H9 (cell line): ENCODE data around the gene LRRC63. TPM values are rescaled to one million over a fixed set of nuclear protein-coding genes. Genes with fewer than 3 reads are reported as not detected.

Experiments
- DNase-seq: peaks from one replicate; pipeline ENCODE4 v3.0.0-alpha.2; 2017
- H2AFZ ChIP-seq: one replicate; pipeline ENCODE4 v1.6.1; 2013; ENCODE audit warnings: mild to moderate bottlenecking, low read length, control low read depth, moderate library complexity
- H2AK5ac ChIP-seq: 2 replicates; pipeline ENCODE4 v1.6.1; 2013; ENCODE audit warnings: low read length, control low read depth, mixed read lengths; ENCODE audit not compliant: insufficient read length
- H2BK120ac ChIP-seq: one replicate; pipeline ENCODE4 v1.6.1; 2013; ENCODE audit warnings: low read depth, mild to moderate bottlenecking, low read length, control low read depth, inconsistent platforms; ENCODE audit not compliant: poor library complexity, severe bottlenecking
- H2BK12ac ChIP-seq: 2 replicates; pipeline ENCODE4 v1.6.1; 2013; ENCODE audit warnings: low read length, control low read depth, mixed read lengths, low read depth; ENCODE audit not compliant: insufficient read length
- H2BK15ac ChIP-seq: 2 replicates; pipeline ENCODE4 v1.6.1; 2013; ENCODE audit warnings: low read depth, low read length, control low read depth
- H2BK20ac ChIP-seq: one replicate; pipeline ENCODE4 v1.6.1; 2013; ENCODE audit warnings: low read depth, mild to moderate bottlenecking, low read length, control low read depth, inconsistent platforms; ENCODE audit not compliant: poor library complexity, severe bottlenecking
- H2BK5ac ChIP-seq: 2 replicates; pipeline ENCODE4 v1.6.1; 2013; ENCODE audit warnings: low read length, control low read depth, mixed read lengths; ENCODE audit not compliant: insufficient read length
- H3K14ac ChIP-seq: 2 replicates; pipeline ENCODE4 v1.6.1; 2013; ENCODE audit warnings: low read length, control low read depth; ENCODE audit not compliant: insufficient read depth
- H3K18ac ChIP-seq: 2 replicates; pipeline ENCODE4 v1.6.1; 2013; ENCODE audit warnings: low read depth, mild to moderate bottlenecking, mixed read lengths, low read length, control low read depth; ENCODE audit not compliant: insufficient read length
- H3K23ac ChIP-seq: 2 replicates; pipeline ENCODE4 v1.6.1; 2013; ENCODE audit warnings: low read length, control low read depth, mixed read lengths, low read depth; ENCODE audit not compliant: insufficient read length
- H3K23me2 ChIP-seq: 2 replicates; pipeline ENCODE4 v1.6.1; 2013; ENCODE audit warnings: low read depth, mild to moderate bottlenecking, mixed read lengths, low read length, control low read depth; ENCODE audit not compliant: insufficient read length, poor library complexity, severe bottlenecking
- H3K27ac ChIP-seq: 2 replicates; pipeline ENCODE4 v1.5.1; 2013; ENCODE audit warnings: low read length, control low read depth, mixed read lengths, low read depth; ENCODE audit not compliant: insufficient read length
- H3K27me3 ChIP-seq: 2 replicates; pipeline ENCODE4 v1.6.1; 2013; ENCODE audit warnings: low read length, control low read depth, inconsistent platforms; ENCODE audit not compliant: insufficient read depth
- H3K4ac ChIP-seq: 2 replicates; pipeline ENCODE4 v1.6.1; 2013; ENCODE audit warnings: low read depth, mild to moderate bottlenecking, control low read depth, inconsistent platforms, low read length, moderate library complexity
- H3K4me1 ChIP-seq: 2 replicates; pipeline ENCODE4 v1.6.1; 2013; ENCODE audit warnings: low read length, control low read depth, inconsistent platforms; ENCODE audit not compliant: insufficient read depth
- H3K4me2 ChIP-seq: 2 replicates; pipeline ENCODE4 v1.6.1; 2013; ENCODE audit warnings: low read length, control low read depth, mixed read lengths; ENCODE audit not compliant: insufficient read length, insufficient read depth
- H3K56ac ChIP-seq: 2 replicates; pipeline ENCODE4 v1.6.1; 2013; ENCODE audit warnings: low read depth, mild to moderate bottlenecking, mixed read lengths, low read length, control low read depth; ENCODE audit not compliant: insufficient read length
- H3K79me1 ChIP-seq: 2 replicates; pipeline ENCODE4 v1.6.1; 2013; ENCODE audit warnings: low read depth, mild to moderate bottlenecking, moderate library complexity, low read length, control low read depth, inconsistent platforms; ENCODE audit not compliant: insufficient read depth, poor library complexity, severe bottlenecking
- H3K79me2 ChIP-seq: 2 replicates; pipeline ENCODE4 v1.6.1; 2013; ENCODE audit warnings: low read length, control low read depth, inconsistent platforms; ENCODE audit not compliant: insufficient read depth
- H3K9ac ChIP-seq: 2 replicates; pipeline ENCODE4 v1.6.1; 2013; ENCODE audit warnings: low read length, control low read depth, mixed read lengths; ENCODE audit not compliant: insufficient read length; ENCODE audit errors: extremely low read depth
- H3K9me3 ChIP-seq: one replicate; pipeline ENCODE4 v1.6.1; 2013; ENCODE audit warnings: low read depth, low read length, inconsistent platforms; ENCODE audit not compliant: control insufficient read depth
- H3T11ph ChIP-seq: one replicate; pipeline ENCODE4 v1.6.1; 2013; ENCODE audit warnings: mild to moderate bottlenecking, low read length, control low read depth, inconsistent platforms
- H4K20me1 ChIP-seq: one replicate; pipeline ENCODE4 v1.6.1; 2013; ENCODE audit not compliant: control insufficient read depth, insufficient read length, insufficient read depth
- H4K5ac ChIP-seq: 2 replicates; pipeline ENCODE4 v1.6.1; 2013; ENCODE audit warnings: low read depth, mild to moderate bottlenecking, mixed read lengths, low read length, control low read depth; ENCODE audit not compliant: insufficient read length
- H4K8ac ChIP-seq: replicated peaks from 2 replicates; pipeline ENCODE4 v1.6.1; 2013; ENCODE audit warnings: low read length, control low read depth, mixed read lengths, low read depth; ENCODE audit not compliant: insufficient read length
- H4K91ac ChIP-seq: 2 replicates; pipeline ENCODE4 v1.6.1; 2013; ENCODE audit warnings: low read depth, mild to moderate bottlenecking, moderate library complexity, mixed read lengths, low read length, control low read depth; ENCODE audit not compliant: insufficient read length
- H3K27ac Mint-ChIP-seq, 3 experiments: 2 replicates in 2 of 3; 3 replicates in 1 of 3; pipeline ENCODE4 v1.8.0; 2020 to 2021; ENCODE audit warnings: mixed read lengths in 3 of 3, mild to moderate bottlenecking in 1 of 3, moderate library complexity in 1 of 3
- H3K27me3 Mint-ChIP-seq: 2 replicates; pipeline ENCODE4 v1.8.0; 2021; ENCODE audit warnings: low read depth, mild to moderate bottlenecking, moderate library complexity, mixed read lengths
- H3K36me3 Mint-ChIP-seq, 3 experiments: 2 replicates in 2 of 3; 3 replicates in 1 of 3; pipeline ENCODE4 v1.8.0; 2020 to 2021; ENCODE audit warnings: low read depth in 3 of 3, mixed read lengths in 3 of 3; ENCODE audit not compliant: insufficient read depth in 1 of 3
- H3K4me1 Mint-ChIP-seq, 2 experiments: 2 replicates each; pipeline ENCODE4 v1.8.0; 2020; ENCODE audit warnings: mixed read lengths in 2 of 2
- H3K4me3 Mint-ChIP-seq, 2 experiments: 2 replicates in 1 of 2; 3 replicates in 1 of 2; pipeline ENCODE4 v1.8.0; 2020 to 2021; ENCODE audit warnings: mild to moderate bottlenecking in 2 of 2, mixed read lengths in 2 of 2, moderate library complexity in 1 of 2
- H3K9me3 Mint-ChIP-seq, 2 experiments: 2 replicates in 1 of 2; 3 replicates in 1 of 2; pipeline ENCODE4 v1.8.0; 2020; ENCODE audit warnings: mild to moderate bottlenecking in 2 of 2, mixed read lengths in 2 of 2, moderate library complexity in 1 of 2
- WGBS: extraction: QIAGEN DNeasy Blood & Tissue Kit; methylation state at CpG from one replicate; pipeline ENCODE4 v1.1.7; 2013; ENCODE audit warnings: missing lambda C conversion rate, low lambda C conversion rate, mixed read lengths; ENCODE audit not compliant: insufficient read length; ENCODE audit errors: extremely low coverage; 5-methylcytosine and 5-hydroxymethylcytosine counted together
- total RNA-seq: library from RNA; stranded (reverse); gene quantifications from 2 replicates; pipeline ENCODE4 v1.2.1, GENCODE V29; 2021
- TF ChIP-seq, protein P1 (sequence below): fragments of 200-600 bp; sonication (generic); conservative IDR thresholded peaks from 3 replicates; pipeline ENCODE4 v1.8.0; 2021; ENCODE audit warnings: antibody characterized with exemption, mild to moderate bottlenecking

The LRRC63 gene
- total RNA-seq, 1 experiment from 2014 or later = not detected

DNA sequence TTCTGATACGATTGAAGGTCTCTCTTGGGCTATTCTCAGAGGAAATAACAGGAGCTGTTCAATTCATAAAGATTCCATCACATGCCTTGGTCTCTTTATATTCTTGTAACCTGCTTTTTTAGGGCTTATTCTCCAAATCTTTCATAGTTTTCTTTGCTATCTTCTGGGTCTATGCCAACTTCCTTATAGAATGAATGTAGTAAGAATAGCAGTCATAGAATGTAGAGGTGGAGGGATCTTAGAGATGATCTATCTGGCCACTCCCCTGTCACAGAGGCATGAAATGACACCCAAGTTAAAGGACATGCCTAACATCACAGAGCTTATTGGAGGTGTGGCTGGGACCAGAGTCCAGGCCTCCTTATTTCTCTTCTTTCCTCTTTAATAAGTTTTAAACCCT, 42.9 kb upstream of the LRRC63 start:
- Histone ChIP-seq H3K23ac (no peak overlapping the region), H3K79me1 (no peaks in the 10 kb centered on the region), H4K5ac (no peak overlapping the region), H3K4me1 (no peaks in the 10 kb centered on the region), H3K4ac (no peak overlapping the region), H3K18ac (no peak overlapping the region), H2AK5ac (no peak overlapping the region), H3K56ac (no peak overlapping the region), H3K23me2 (no peaks in the 10 kb centered on the region), H3K9me3 (no peaks in the 10 kb centered on the region), H2BK12ac (no peak overlapping the region), H3K14ac (no peak overlapping the region), H4K91ac (no peak overlapping the region), H2BK5ac (no peak overlapping the region), H3T11ph (no peak overlapping the region), H3K9ac (no peak overlapping the region), H2BK20ac (no peak overlapping the region), H2BK120ac (no peak overlapping the region), H2BK15ac (no peak overlapping the region), H2AFZ (no peak overlapping the region), H4K20me1 (no peaks in the 10 kb centered on the region), H3K27ac (no peak overlapping the region), H3K79me2 (no peaks in the 10 kb centered on the region), H3K27me3 (no peaks in the 10 kb centered on the region), H4K8ac (no peak overlapping the region), H3K4me2 (no peak overlapping the region)
- peaks cover 31% of the 10 kb centered on the region for H3K27me3 Mint-ChIP-seq
- no peaks in the 10 kb centered on the region for H3K36me3 Mint-ChIP-seq
- H3K9me3 Mint-ChIP-seq = no peaks in the 10 kb centered on the region
- no CpG with 5 or more reads among the region's 1 CpG for WGBS
- no peak overlapping the region for H3K27ac Mint-ChIP-seq
- TF ChIP-seq, protein P1, sequence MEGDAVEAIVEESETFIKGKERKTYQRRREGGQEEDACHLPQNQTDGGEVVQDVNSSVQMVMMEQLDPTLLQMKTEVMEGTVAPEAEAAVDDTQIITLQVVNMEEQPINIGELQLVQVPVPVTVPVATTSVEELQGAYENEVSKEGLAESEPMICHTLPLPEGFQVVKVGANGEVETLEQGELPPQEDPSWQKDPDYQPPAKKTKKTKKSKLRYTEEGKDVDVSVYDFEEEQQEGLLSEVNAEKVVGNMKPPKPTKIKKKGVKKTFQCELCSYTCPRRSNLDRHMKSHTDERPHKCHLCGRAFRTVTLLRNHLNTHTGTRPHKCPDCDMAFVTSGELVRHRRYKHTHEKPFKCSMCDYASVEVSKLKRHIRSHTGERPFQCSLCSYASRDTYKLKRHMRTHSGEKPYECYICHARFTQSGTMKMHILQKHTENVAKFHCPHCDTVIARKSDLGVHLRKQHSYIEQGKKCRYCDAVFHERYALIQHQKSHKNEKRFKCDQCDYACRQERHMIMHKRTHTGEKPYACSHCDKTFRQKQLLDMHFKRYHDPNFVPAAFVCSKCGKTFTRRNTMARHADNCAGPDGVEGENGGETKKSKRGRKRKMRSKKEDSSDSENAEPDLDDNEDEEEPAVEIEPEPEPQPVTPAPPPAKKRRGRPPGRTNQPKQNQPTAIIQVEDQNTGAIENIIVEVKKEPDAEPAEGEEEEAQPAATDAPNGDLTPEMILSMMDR = no peak
- no peak for DNase-seq
- H3K4me1 Mint-ChIP-seq = peaks cover 12 to 16% of the 10 kb centered on the region in 2 experiments
- H3K4me3 Mint-ChIP-seq = no peak overlapping the region
